Measurements from ENCODE around the gene UBP1. TPM values are rescaled to one million over a fixed set of nuclear protein-coding genes. Genes with fewer than 3 reads are reported as not detected.
"Not testable (repeated sequence)": the region's sequence is repeated elsewhere in the genome, so short reads cannot be mapped to it uniquely, and the experiment has no call there.

The UBP1 gene
- total RNA-seq, 1 experiment from 2014 or later = 68.3 TPM

GRCh38 chr3:33420966-33421365, 19.2 kb downstream of the UBP1 start:
- Mint-ChIP-seq H3K4me1 (ENCODE audit: low read depth, unreplicated experiment) (no peaks in the 10 kb centered on the region), H3K27me3 (ENCODE audit: unreplicated experiment) (no peaks in the 10 kb centered on the region), H3K9me3 (ENCODE audit: low read depth, unreplicated experiment) (no peaks in the 10 kb centered on the region), H3K27ac (ENCODE audit: unreplicated experiment) (no peak overlapping the region), H3K36me3 (ENCODE audit: insufficient read depth, unreplicated experiment) (peaks cover 23% of the 10 kb centered on the region), H3K4me3 (ENCODE audit: low read depth, unreplicated experiment) (no peak overlapping the region)
- intact Hi-C loops (cut with micrococcal nuclease; ENCODE audit: unreplicated experiment) = no loop called here
- CTCF ChIA-PET = interaction anchor here (0.7 kb wide), 1 partner anchor 70 kb away, joined by 4 read pairs; no protein-coding TSS in a partner anchor
- TF ChIP-seq, protein P1, sequence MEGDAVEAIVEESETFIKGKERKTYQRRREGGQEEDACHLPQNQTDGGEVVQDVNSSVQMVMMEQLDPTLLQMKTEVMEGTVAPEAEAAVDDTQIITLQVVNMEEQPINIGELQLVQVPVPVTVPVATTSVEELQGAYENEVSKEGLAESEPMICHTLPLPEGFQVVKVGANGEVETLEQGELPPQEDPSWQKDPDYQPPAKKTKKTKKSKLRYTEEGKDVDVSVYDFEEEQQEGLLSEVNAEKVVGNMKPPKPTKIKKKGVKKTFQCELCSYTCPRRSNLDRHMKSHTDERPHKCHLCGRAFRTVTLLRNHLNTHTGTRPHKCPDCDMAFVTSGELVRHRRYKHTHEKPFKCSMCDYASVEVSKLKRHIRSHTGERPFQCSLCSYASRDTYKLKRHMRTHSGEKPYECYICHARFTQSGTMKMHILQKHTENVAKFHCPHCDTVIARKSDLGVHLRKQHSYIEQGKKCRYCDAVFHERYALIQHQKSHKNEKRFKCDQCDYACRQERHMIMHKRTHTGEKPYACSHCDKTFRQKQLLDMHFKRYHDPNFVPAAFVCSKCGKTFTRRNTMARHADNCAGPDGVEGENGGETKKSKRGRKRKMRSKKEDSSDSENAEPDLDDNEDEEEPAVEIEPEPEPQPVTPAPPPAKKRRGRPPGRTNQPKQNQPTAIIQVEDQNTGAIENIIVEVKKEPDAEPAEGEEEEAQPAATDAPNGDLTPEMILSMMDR (IDR thresholded peaks at IDR 0.05; ENCODE audit: unreplicated experiment) = no peak
- no peak for DNase-seq
- BruUV-seq (replicated peaks) = no TSS peak

- CTCF ChIA-PET = no interaction called here
- TF ChIP-seq, protein P1 (IDR thresholded peaks at IDR 0.05; ENCODE audit: unreplicated experiment) = no peak
- H3K27me3 Mint-ChIP-seq (ENCODE audit: unreplicated experiment) = no peaks in the 10 kb centered on the region
- H3K9me3 Mint-ChIP-seq (ENCODE audit: low read depth, unreplicated experiment) = no peaks in the 10 kb centered on the region
- BruUV-seq (replicated peaks) = no TSS peak
- no peak overlapping the region for H3K27ac Mint-ChIP-seq (ENCODE audit: unreplicated experiment)
- DNase-seq = no peak
- intact Hi-C loops (cut with micrococcal nuclease; ENCODE audit: unreplicated experiment) = no loop called here
- H3K4me1 Mint-ChIP-seq (ENCODE audit: low read depth, unreplicated experiment) = no peaks in the 10 kb centered on the region
- no peak overlapping the region for H3K4me3 Mint-ChIP-seq (ENCODE audit: low read depth, unreplicated experiment)
- peaks cover 33% of the 10 kb centered on the region for H3K36me3 Mint-ChIP-seq (ENCODE audit: insufficient read depth, unreplicated experiment)
Measured at GRCh38 chr3:33419948-33420347, 20.3 kb downstream of the UBP1 start.

- BruUV-seq (replicated peaks) = no TSS peak
- intact Hi-C loops (cut with micrococcal nuclease; ENCODE audit: unreplicated experiment) = no loop called here
- DNase-seq = no peak
- CTCF ChIA-PET = no interaction called here
- no peak overlapping the region for H3K4me3 Mint-ChIP-seq (ENCODE audit: low read depth, unreplicated experiment)
- no peak overlapping the region for H3K27ac Mint-ChIP-seq (ENCODE audit: unreplicated experiment)
- H3K4me1 Mint-ChIP-seq (ENCODE audit: low read depth, unreplicated experiment) = no peaks in the 10 kb centered on the region
- no peaks in the 10 kb centered on the region for H3K27me3 Mint-ChIP-seq (ENCODE audit: unreplicated experiment)
- TF ChIP-seq, protein P1 (IDR thresholded peaks at IDR 0.05; ENCODE audit: unreplicated experiment) = no peak
- H3K36me3 Mint-ChIP-seq (ENCODE audit: insufficient read depth, unreplicated experiment) = peaks cover 39% of the 10 kb centered on the region
- H3K9me3 Mint-ChIP-seq (ENCODE audit: low read depth, unreplicated experiment) = no peaks in the 10 kb centered on the region
Measured at GRCh38 chr3:33417066-33417673, 23.0 kb downstream of the UBP1 start.

- H3K27me3 Mint-ChIP-seq (ENCODE audit: unreplicated experiment); CTCF ChIA-PET; intact Hi-C loops (cut with micrococcal nuclease; ENCODE audit: unreplicated experiment); DNase-seq; BruUV-seq (replicated peaks); H3K4me1 Mint-ChIP-seq (ENCODE audit: low read depth, unreplicated experiment); H3K27ac Mint-ChIP-seq (ENCODE audit: unreplicated experiment); H3K9me3 Mint-ChIP-seq (ENCODE audit: low read depth, unreplicated experiment); H3K4me3 Mint-ChIP-seq (ENCODE audit: low read depth, unreplicated experiment): not testable (repeated sequence)
- peaks cover 63% of the 10 kb centered on the region for H3K36me3 Mint-ChIP-seq (ENCODE audit: insufficient read depth, unreplicated experiment)
Measured at GRCh38 chr3:33410816-33411215, 29.4 kb downstream of the UBP1 start.

DNA sequence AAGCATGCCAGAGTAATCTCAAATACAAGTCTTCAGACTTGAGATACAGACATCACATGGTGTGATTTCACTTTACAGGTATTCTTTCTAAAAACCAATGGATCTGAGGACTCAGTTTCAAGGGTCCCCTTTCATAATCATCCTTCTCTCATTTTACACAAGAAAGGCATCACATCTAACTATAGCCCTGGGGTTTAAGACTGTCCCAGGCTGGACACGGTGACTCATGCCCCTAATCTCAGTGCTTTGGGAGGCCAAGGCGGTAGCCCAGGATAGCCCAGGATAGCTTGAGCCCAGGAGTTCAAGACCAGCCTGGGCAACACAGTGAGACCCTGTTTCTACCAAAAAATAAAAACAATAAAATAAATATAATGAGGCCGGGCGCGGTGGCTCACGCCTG, 36.4 kb downstream of the UBP1 start:
- TF ChIP-seq, protein P1 (IDR thresholded peaks at IDR 0.05; ENCODE audit: unreplicated experiment) = no peak
- DNase-seq = no peak
- intact Hi-C loops (cut with micrococcal nuclease; ENCODE audit: unreplicated experiment) = no loop called here
- Mint-ChIP-seq H3K4me1 (ENCODE audit: low read depth, unreplicated experiment) (no peaks in the 10 kb centered on the region), H3K9me3 (ENCODE audit: low read depth, unreplicated experiment) (no peaks in the 10 kb centered on the region), H3K36me3 (ENCODE audit: insufficient read depth, unreplicated experiment) (peaks cover 45% of the 10 kb centered on the region), H3K27me3 (ENCODE audit: unreplicated experiment) (no peaks in the 10 kb centered on the region), H3K4me3 (ENCODE audit: low read depth, unreplicated experiment) (no peak overlapping the region), H3K27ac (ENCODE audit: unreplicated experiment) (no peak overlapping the region)
- BruUV-seq (replicated peaks) = no TSS peak
- CTCF ChIA-PET = no interaction called here
